Measurements from ENCODE around the gene OR51B2.

DNA sequence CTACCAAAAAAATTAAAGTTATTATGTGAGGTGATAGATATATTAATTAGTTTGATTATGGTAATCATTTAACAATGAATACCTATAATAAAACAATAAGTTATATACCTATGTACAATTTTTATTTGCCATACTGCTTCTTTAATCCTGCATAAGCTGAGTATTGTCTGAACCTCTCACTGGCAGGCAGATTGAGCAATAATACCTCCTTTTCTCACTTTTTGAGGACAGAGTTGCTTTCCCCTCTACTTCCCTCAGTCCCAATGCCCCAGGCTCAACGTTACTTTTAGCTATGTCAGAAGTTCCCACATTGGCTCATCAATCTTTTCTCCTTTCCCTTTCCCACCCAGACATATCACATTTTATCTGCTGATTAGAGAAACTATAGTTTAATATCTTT, 25.5 kb upstream of the OR51B2 start:
- no peak for TF ChIP-seq POLR2AphosphoS5 (IDR thresholded peaks at IDR 0.05; ENCODE audit: low read depth, low read length)
- TF ChIP-seq TAF1 (IDR thresholded peaks at IDR 0.05; ENCODE audit: borderline replicate concordance, insufficient read depth, low read length) = no peak
- no peak for TF ChIP-seq SIN3A (IDR thresholded peaks at IDR 0.05; ENCODE audit: borderline replicate concordance, insufficient read depth, low read length)
- TF ChIP-seq, protein P1, sequence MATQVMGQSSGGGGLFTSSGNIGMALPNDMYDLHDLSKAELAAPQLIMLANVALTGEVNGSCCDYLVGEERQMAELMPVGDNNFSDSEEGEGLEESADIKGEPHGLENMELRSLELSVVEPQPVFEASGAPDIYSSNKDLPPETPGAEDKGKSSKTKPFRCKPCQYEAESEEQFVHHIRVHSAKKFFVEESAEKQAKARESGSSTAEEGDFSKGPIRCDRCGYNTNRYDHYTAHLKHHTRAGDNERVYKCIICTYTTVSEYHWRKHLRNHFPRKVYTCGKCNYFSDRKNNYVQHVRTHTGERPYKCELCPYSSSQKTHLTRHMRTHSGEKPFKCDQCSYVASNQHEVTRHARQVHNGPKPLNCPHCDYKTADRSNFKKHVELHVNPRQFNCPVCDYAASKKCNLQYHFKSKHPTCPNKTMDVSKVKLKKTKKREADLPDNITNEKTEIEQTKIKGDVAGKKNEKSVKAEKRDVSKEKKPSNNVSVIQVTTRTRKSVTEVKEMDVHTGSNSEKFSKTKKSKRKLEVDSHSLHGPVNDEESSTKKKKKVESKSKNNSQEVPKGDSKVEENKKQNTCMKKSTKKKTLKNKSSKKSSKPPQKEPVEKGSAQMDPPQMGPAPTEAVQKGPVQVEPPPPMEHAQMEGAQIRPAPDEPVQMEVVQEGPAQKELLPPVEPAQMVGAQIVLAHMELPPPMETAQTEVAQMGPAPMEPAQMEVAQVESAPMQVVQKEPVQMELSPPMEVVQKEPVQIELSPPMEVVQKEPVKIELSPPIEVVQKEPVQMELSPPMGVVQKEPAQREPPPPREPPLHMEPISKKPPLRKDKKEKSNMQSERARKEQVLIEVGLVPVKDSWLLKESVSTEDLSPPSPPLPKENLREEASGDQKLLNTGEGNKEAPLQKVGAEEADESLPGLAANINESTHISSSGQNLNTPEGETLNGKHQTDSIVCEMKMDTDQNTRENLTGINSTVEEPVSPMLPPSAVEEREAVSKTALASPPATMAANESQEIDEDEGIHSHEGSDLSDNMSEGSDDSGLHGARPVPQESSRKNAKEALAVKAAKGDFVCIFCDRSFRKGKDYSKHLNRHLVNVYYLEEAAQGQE (IDR thresholded peaks at IDR 0.05; ENCODE audit: insufficient read depth in 1 of 2, low read depth in 2 of 2, low read length in 2 of 2) = no peak
